Heart right ventricle (tissue), 16 donors: ENCODE data around the gene MPRIP. TPM values are rescaled to one million over a fixed set of nuclear protein-coding genes. Genes with fewer than 3 reads are reported as not detected.

ENCODE experiments used
- ATAC-seq, 8 donors: fragments of 200-7000 bp; cut with Tn5 transposase; one replicate each; pipeline ENCODE4 v1.9.1; 2020; ENCODE audit warnings: mild to moderate bottlenecking in 8 of 8, moderate library complexity in 8 of 8, moderate number of reproducible peaks in 1 of 8
- DNase-seq, 2 donors: peaks; one replicate each; pipeline ENCODE4 v3.0.0-alpha.2; 2020
- H3K27ac ChIP-seq, 10 donors: fragments of 200-600 bp; sonication (generic) in 2 of 10; one replicate each; pipeline versions ENCODE4 v1.5.0 to v1.8.0; 2020 to 2022; ENCODE audit warnings: mild to moderate bottlenecking in 3 of 10
- H3K27me3 ChIP-seq, 7 donors: fragments of 200-600 bp; one replicate each; pipeline ENCODE4 v1.8.0; 2021 to 2022; ENCODE audit warnings: mild to moderate bottlenecking in 2 of 7
- H3K36me3 ChIP-seq, 9 donors: fragments of 200-600 bp; sonication (generic) in 1 of 9; one replicate each; pipeline versions ENCODE4 v1.5.0 to v1.8.0; 2020 to 2022; ENCODE audit warnings: mild to moderate bottlenecking in 2 of 9
- H3K4me1 ChIP-seq, 9 donors: fragments of 200-600 bp; sonication (generic) in 1 of 9; one replicate each; pipeline versions ENCODE4 v1.5.0 to v1.8.0; 2020 to 2022; ENCODE audit warnings: mild to moderate bottlenecking in 4 of 9
- H3K4me3 ChIP-seq, 10 donors: fragments of 200-600 bp; sonication (generic) in 2 of 10; one replicate each; pipeline versions ENCODE4 v1.5.0 to v1.8.0; 2020 to 2022; ENCODE audit warnings: mild to moderate bottlenecking in 7 of 10, moderate library complexity in 2 of 10
- H3K9me3 ChIP-seq, 11 donors: fragments of 200-600 bp in 10 of 11; sonication (generic) in 2 of 11; one replicate each; pipeline versions ENCODE4 v1.5.0 to v1.8.0; 2013 to 2022; ENCODE audit warnings: mild to moderate bottlenecking in 2 of 11, control low read depth in 1 of 11, moderate library complexity in 1 of 11
- WGBS, 2 donors: extraction: QIAGEN DNeasy Blood & Tissue Kit; methylation state at CpG; one replicate each; pipeline ENCODE4 v1.1.7; 2013; ENCODE audit warnings: inconsistent platforms in 1 of 2; 5-methylcytosine and 5-hydroxymethylcytosine counted together
- intact Hi-C, 10 donors: fragments of 100-400 bp; cut with DNase I; formaldehyde crosslinking; loops; one replicate each; pipeline versions ENCODE4 v1.11.1 to v1.14.2; 2022
- polyA plus RNA-seq, 2 donors: library from polyadenylated mRNA; stranded (reverse); fragments of 200-250 nt; gene quantifications; one replicate each; pipeline ENCODE4 v1.2.3, GENCODE V29; 2013
- total RNA-seq, 10 donors: library from RNA; stranded (reverse); fragmentation: NEBNext Ultra II Directional in 3 of 10; extraction: Animal tissue kit (Norgen Biotek cat#: 25700) in 3 of 10; gene quantifications; one replicate each; pipeline versions ENCODE4 v1.2.1 to v1.2.4, GENCODE V29; 2021 to 2023
- TF ChIP-seq, protein P1 (sequence below), 9 donors: fragments of 200-600 bp; sonication (generic) in 2 of 9; IDR thresholded peaks; one replicate each; pipeline versions ENCODE4 v1.5.0 to v1.8.0; 2021 to 2022; ENCODE audit warnings: antibody characterized with exemption in 9 of 9, mild to moderate bottlenecking in 5 of 9, moderate library complexity in 1 of 9
- donor health status: Arrhythmogenic right ventricular cardiomyopathy.
- donor health status: ischemic (EF 13 %, LVEDD 7.1; RV severe dilation, severe dysfunction).
- donor health status: healthy with polysubstance abuse.
- donor health status: DM: no; HTN: yes; CAD: no.
- donor health status: DM: no; HTN: no; CAD: no.
- donor health status: ischemic (EF 25% LVEDD 6.9; RV normal size, moderate dysfunction).
- donor health status: ischemic (EF 25% LVEDD 5.7; RV mildly dilated, moderate dysfunction).
- donor health status: healthy.
- donor health status: DM: yes; HTN: yes; CAD: no.
- donor health status: Ischemic cardiomyopathy.
- donor health status: ischemic (EF 35%, LVEDD 5.7; RV mildly dilated, moderate dysfunction).
- donor health status: nonischemic (EF 11% LVEDD 7.7; RV severe dilation, severe dysfunction).
- donor health status: DM: yes; HTN: yes; CAD: no.
- donor health status: PGD.
- donor health status: ischemic (EF 29% LVEDD 5.4; RV normal size, mild dysfunction).
- donor health status: nonischemic (EF 23%, LVEDD 6.1; RV moderate dilation, normal function).

Gene MPRIP
- total and polyA plus RNA-seq, 12 donors: 225 to 409 (median 321) TPM

DNA sequence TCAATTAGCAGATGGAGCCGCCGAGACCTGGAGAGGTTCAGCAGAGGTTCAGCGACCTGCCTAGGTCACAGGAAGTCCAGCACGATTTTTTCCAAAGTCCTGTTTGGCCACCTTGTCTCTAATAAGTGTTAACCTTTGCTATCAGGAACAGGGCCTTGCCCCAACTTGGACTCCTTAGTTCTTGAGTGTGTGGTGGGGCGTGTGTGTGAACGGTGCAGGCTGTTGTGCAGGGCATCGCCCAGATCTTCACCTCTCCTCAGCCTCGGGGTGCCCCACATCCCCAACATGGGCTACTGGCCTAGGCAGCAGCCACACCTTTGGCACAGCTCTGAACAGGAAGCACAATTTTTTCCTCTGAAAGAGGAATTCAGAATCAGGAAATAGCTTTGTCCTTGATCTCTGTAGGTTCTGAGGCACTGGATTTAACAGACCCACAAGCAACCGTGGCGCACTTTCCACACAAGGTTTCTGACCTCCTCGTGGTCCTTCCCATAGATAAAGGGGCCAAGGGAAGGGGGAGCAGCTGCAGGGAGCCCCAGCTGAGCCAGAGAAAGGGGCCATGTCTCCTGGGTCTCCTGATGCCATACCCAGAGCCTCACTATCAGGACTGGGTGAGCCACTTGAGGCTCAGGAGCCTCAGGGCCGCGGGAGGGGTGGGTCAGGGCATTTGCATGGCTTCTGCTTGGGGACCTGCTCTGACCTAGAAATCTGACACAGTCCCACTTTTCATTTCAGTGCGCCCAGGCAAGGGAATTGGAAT lies 10.4 kb downstream of the MPRIP start:
- intact Hi-C loops: loop anchor here in 1 of 10 donors (5.0 kb wide), 1 partner anchor 45 kb away; no protein-coding TSS in a partner anchor
- no peaks in the 10 kb centered on the region for H3K9me3 ChIP-seq
- H3K36me3 ChIP-seq: peaks cover 0 to 18% (median 0%) of the 10 kb centered on the region in 9 donors
- TF ChIP-seq, protein P1, sequence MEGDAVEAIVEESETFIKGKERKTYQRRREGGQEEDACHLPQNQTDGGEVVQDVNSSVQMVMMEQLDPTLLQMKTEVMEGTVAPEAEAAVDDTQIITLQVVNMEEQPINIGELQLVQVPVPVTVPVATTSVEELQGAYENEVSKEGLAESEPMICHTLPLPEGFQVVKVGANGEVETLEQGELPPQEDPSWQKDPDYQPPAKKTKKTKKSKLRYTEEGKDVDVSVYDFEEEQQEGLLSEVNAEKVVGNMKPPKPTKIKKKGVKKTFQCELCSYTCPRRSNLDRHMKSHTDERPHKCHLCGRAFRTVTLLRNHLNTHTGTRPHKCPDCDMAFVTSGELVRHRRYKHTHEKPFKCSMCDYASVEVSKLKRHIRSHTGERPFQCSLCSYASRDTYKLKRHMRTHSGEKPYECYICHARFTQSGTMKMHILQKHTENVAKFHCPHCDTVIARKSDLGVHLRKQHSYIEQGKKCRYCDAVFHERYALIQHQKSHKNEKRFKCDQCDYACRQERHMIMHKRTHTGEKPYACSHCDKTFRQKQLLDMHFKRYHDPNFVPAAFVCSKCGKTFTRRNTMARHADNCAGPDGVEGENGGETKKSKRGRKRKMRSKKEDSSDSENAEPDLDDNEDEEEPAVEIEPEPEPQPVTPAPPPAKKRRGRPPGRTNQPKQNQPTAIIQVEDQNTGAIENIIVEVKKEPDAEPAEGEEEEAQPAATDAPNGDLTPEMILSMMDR (IDR thresholded peaks at IDR 0.05): no peak
- DNase-seq (no peak), ATAC-seq (peak in 5 of 8 donors; percentile 2 to 36 (median 13))
- H3K27ac ChIP-seq: peak overlapping the region in 9 of 10 donors; percentile 29 to 90 (median 71)
- H3K4me3 ChIP-seq: no peak overlapping the region
- 37 to 46% methylated on average over 14 of the region's 14 CpGs for WGBS, 2 donors
- peaks cover 54 to 100% (median 94%) of the 10 kb centered on the region in 9 donors for H3K4me1 ChIP-seq
- H3K27me3 ChIP-seq: no peaks in the 10 kb centered on the region

DNA sequence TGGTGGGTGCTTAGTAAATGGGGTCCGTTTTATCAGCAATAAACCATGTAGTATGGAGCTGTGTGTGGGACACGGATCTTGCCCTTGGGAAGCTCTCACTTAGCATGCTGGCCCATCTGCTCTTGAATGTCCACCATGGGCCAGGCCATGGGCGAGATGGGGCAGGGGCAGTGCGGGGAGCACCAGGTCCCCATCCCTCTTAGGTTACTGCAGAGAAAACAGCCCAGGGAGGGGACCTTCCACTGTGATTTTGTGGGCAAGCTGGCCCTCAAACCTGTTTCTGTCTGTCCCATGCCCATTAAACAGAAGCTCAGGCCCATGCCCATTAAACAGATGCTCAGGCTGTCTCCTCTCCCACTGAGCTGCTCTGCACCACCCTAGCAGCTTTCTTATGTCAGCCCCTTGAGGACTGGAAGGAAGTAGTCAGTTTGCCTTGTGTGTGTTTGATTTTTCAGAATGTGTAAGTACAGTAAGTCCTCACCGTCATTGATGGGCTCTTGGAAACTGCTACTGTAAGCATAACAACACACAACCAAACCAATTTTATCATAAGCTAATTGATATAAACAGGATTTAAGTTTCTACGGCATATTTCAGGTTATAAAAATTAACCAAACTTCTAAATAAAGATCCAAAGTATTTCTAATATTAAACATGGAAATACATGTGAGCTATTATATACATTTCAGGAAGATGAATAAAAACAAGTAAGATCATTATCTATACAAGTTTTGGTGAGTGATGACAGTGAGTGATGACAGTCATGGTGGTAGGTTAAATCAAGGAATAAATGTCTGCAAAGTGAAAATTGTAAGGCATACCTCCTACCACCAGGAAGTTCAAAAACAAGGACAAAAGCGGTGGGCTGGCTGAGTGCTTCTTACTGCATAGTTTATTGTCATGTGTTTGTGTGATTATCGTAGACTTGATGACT lies 11.5 kb downstream of the MPRIP start:
- Histone ChIP-seq H3K27ac (peak overlapping the region in 6 of 10 donors; percentile 2 to 90 (median 86)), H3K9me3 (no peaks in the 10 kb centered on the region), H3K36me3 (peaks cover 0 to 25% (median 0%) of the 10 kb centered on the region in 9 donors), H3K27me3 (no peaks in the 10 kb centered on the region), H3K4me3 (no peak overlapping the region), H3K4me1 (peaks cover 60 to 100% (median 94%) of the 10 kb centered on the region in 9 donors)
- intact Hi-C loops: loop anchor here in 1 of 10 donors (5.0 kb wide), 1 partner anchor 44 kb away; no protein-coding TSS in a partner anchor
- DNase-seq (no peak), ATAC-seq (no peak)
- WGBS, 2 donors: 70 to 73% methylated on average over 8 of the region's 8 CpGs
- TF ChIP-seq, protein P1 (IDR thresholded peaks at IDR 0.05): no peak

DNA sequence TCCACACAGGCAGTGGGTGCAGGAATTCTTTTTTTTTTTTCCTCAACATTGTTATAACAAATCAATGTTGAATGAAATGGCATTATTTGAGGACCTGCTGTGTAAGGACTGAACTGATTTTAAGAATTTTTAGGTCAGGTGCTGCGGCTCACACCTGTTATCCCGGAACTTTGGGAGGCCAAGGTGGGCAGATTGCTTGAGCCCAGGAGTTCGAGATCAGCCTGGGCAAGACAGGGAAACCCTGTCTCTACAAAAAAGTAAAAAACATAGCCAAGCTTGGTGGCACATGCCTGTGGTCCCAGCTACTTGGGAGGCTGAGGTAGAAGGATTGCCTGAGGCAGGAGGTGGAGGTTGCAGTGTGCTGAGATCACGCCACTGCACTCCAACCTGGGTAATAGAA lies 12.4 kb downstream of the MPRIP start:
- ATAC-seq (no peak), DNase-seq (no peak)
- 96% methylated on average over 4 of the region's 4 CpGs for WGBS, 2 donors
- Histone ChIP-seq H3K27ac (peak overlapping the region in 6 of 10 donors; percentile 74 to 90 (median 86)), H3K27me3 (no peaks in the 10 kb centered on the region), H3K36me3 (peaks cover 0 to 33% (median 3%) of the 10 kb centered on the region in 9 donors), H3K9me3 (no peaks in the 10 kb centered on the region), H3K4me3 (no peak overlapping the region), H3K4me1 (peaks cover 63 to 100% (median 92%) of the 10 kb centered on the region in 9 donors)
- TF ChIP-seq, protein P1 (IDR thresholded peaks at IDR 0.05): no peak
- intact Hi-C loops: loop anchor here in 1 of 10 donors (5.0 kb wide), 1 partner anchor 43 kb away; no protein-coding TSS in a partner anchor
